ENCODE data around the gene TRIM7. TPM values are rescaled to one million over a fixed set of nuclear protein-coding genes. Genes with fewer than 3 reads are reported as not detected.

TRIM7 gene
- total and polyA plus RNA-seq, 9 of the 15 experiments (the other 6 are each of a cell fraction or from before 2014, with no cell fraction given) = 2.6 to 14.9 (median 8.9) TPM

GRCh38 chr5:181173420-181174342 is 31.3 kb downstream of the TRIM7 start (continued):
- TF ChIP-seq SPI1 (IDR thresholded peaks at IDR 0.05; ENCODE audit: borderline replicate concordance, low read depth, low read length) = no peak
- TF ChIP-seq MLLT1 (IDR thresholded peaks at IDR 0.05) = no peak
- TF ChIP-seq POLR2A (conservative IDR thresholded peaks at IDR 0.05) = 0 out of 2 replicates have a peak, but pooled peaks have one; percentile 43
- TF ChIP-seq PTRF (tag; IDR thresholded peaks at IDR 0.05) = no peak
- no peak for TF ChIP-seq TAF15 (IDR thresholded peaks at IDR 0.05; ENCODE audit: low read depth, low read length)
- TF ChIP-seq GATAD2B (IDR thresholded peaks at IDR 0.05; ENCODE audit: borderline replicate concordance) = peak; percentile 52; the same call in 1 of the 2 replicates
- no peak for TF ChIP-seq SREBF1 (IDR thresholded peaks at IDR 0.05; ENCODE audit: borderline replicate concordance, low read depth, low read length)
- TF ChIP-seq ZNF121 (CRISPR knock-in tag; conservative IDR thresholded peaks at IDR 0.05) = no peak
- TF ChIP-seq SP2 (IDR thresholded peaks at IDR 0.05; ENCODE audit: extremely low read depth, low read depth, low read length, poor library complexity, severe bottlenecking) = no peak
- TF ChIP-seq SRSF3 (IDR thresholded peaks at IDR 0.05; ENCODE audit: insufficient read depth, low read length) = no peak
- no peak for TF ChIP-seq ILK (tag; IDR thresholded peaks at IDR 0.05; ENCODE audit: borderline replicate concordance, low read depth)
- TF ChIP-seq KDM1A (IDR thresholded peaks at IDR 0.05) = peak; percentile 49 to 62; a peak in 2 of 4 replicates
- no peak for TF ChIP-seq CHD4 (IDR thresholded peaks at IDR 0.05; ENCODE audit: insufficient read depth, insufficient replicate concordance, low read depth, low read length, poor library complexity, severe bottlenecking)
- TF ChIP-seq JUND (IDR thresholded peaks at IDR 0.05; ENCODE audit: borderline replicate concordance, low read depth, low read length) = peak; percentile 7; the same call in 1 of the 2 replicates
- TF ChIP-seq JUND (tag; IDR thresholded peaks at IDR 0.05; ENCODE audit: borderline replicate concordance, low read depth, low read length) = no peak
- TF ChIP-seq, protein P1, sequence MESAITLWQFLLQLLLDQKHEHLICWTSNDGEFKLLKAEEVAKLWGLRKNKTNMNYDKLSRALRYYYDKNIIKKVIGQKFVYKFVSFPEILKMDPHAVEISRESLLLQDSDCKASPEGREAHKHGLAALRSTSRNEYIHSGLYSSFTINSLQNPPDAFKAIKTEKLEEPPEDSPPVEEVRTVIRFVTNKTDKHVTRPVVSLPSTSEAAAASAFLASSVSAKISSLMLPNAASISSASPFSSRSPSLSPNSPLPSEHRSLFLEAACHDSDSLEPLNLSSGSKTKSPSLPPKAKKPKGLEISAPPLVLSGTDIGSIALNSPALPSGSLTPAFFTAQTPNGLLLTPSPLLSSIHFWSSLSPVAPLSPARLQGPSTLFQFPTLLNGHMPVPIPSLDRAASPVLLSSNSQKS (CRISPR knock-in tag; IDR thresholded peaks at IDR 0.05) = no peak
- no peak for TF ChIP-seq NEUROD1 (IDR thresholded peaks at IDR 0.05; ENCODE audit: borderline replicate concordance, low read depth, low read length, partially characterized antibody)
- TF ChIP-seq LEF1 (IDR thresholded peaks at IDR 0.05) = no peak
- TF ChIP-seq RNF2 (IDR thresholded peaks at IDR 0.05) = 0 out of 2 replicates have a peak, but pooled peaks have one; percentile 5
- no peak for TF ChIP-seq PHB2 (IDR thresholded peaks at IDR 0.05; ENCODE audit: low read depth)
- TF ChIP-seq MTA2 (IDR thresholded peaks at IDR 0.05; ENCODE audit: low read depth) = no peak
- TF ChIP-seq TCF15 (CRISPR knock-in tag; IDR thresholded peaks at IDR 0.05) = no peak
- TF ChIP-seq ZNF253 (CRISPR knock-in tag; conservative IDR thresholded peaks at IDR 0.05) = no peak
- TF ChIP-seq POLR3G (IDR thresholded peaks at IDR 0.05; ENCODE audit: extremely low read depth, insufficient read length, insufficient replicate concordance) = no peak
- peak; percentile 27 for TF ChIP-seq RBFOX2 (IDR thresholded peaks at IDR 0.05; ENCODE audit: low read depth, low read length)
- TF ChIP-seq MTA1 (IDR thresholded peaks at IDR 0.05; ENCODE audit: borderline replicate concordance) = peak; percentile 25; the same call in 1 of the 2 replicates
